NCI-H526 (cell line): ENCODE data around the gene NACC1.

Experiments
- DNase-seq, 2 experiments: peaks; one replicate each; lab custom pipeline; 2025; lab: John Stamatoyannopoulos, UW

The NACC1 gene

DNA sequence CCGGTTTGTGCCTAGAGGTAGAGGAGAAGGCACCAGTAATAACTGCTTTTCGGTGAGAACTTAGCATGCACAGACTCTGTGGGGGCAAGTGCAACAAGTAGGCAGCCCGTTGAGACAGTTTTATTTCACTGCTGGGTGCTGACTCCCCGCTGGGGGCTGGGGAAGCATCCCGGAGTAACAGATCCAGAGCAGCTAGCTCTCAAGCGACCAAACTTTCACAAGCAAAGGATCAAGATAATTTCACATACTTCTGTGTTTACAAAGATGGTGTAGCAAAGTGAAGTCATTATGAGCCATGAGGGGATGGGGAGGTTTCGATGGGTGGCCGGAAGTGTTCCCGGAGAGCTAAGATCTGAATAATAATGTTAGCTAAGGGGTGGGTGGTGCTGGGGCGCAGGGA, 2.8 kb downstream of the NACC1 start:
- DNase-seq = no peak

- no peak for DNase-seq
These were observed 3.6 kb downstream of the NACC1 start for GRCh38 chr19:13121551-13122274.

- no peak for DNase-seq
These were observed 4.3 kb downstream of the NACC1 start for GRCh38 chr19:13122275-13122878.

- no peak for DNase-seq
These were observed 5.2 kb downstream of the NACC1 start for GRCh38 chr19:13122980-13123957.

DNA sequence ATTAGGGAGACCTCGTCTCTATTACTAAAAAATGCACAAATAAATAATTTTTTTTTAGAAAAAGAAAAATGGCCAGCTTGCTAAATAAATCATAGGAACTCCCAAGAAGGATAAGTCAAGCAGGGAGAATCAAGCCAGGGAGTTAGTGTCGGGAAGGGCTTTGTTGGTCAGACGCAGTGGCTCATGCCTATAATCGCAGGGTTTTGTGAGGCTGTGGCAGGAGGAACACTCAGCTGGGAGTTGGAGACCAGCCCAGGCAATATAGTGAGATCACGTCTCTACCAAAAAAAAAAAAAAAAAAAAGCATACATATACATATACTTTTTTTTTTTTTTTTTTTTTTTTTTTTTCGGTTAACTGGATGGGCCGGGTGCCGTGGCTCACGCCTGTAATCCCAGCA, 9.0 kb downstream of the NACC1 start:
- DNase-seq = no peak

DNA sequence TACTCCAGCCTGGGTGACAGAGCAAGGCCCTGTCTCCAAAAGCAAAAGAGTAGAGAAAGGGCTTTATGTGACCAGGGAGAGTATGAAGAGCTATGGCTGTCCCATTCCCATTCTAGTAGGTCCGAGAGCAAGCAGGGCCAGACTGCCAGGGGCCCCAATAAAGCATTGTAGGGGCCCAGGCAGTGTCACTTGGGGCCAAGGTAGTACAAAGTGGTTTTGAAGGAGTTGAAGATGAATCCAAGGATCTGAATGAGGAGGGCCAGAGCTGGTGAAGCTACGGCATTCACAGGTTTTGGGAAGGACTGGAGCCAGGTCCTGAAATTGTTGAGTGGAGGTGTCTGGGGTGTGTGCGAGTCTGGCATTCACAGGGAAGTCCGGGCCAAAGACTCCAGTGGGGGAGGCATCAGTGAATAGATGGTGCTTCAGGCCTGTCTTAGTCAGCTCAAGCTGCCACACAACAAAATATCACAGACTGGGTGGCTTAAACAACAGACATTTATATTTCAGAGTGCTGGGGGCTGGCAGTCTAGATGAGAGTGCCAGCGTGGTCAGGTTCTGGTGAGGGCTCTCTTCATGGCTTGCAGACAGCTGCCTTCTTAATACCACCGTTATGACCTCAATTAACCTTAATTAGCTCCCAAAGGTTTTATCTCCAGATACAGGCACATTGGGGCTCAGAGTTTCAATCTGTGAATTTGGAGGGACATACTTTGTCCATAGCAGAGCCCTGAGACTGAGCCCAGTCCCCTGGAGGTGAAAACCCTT, 9.9 kb downstream of the NACC1 start:
- DNase-seq = no peak

DNA sequence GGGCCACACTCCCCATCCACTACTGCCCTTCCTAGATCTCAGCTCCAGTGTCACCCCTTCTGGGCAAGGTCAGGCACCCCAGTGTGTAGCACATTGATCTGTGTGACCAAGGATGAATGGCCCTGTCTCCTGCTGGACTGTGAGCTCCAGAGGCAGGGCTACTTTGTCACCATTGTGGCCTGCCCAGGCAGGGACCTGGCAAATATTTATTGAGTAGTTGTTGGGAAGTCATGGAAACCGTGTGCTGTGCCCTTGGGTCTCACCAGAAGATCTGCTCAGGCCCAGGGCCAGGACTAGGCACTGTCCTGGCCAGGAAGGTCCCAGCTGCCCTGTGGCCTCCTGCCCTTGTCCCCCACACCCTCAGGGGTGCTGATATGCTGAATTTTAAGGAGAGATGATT, 10.5 kb downstream of the NACC1 start:
- DNase-seq = no peak

DNA sequence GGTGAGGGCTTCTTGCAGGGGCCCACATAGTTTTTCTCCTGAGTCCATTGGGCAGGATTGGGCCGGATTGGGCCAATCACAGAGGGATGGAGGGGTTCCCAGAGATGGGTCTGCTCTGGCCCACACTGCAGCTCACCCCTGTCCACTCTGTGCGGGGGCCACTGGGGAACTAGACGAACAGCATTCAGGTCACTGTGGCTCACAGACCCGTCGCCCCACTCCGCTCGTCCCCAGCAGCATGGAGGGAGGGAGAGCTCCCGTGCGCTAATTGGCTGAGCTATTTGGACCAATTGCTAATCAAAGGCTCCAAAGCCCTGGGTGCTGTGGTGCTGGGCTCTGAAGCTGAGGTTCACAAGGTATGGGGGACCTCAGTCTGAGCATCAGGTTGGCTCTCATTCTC, 11.3 kb downstream of the NACC1 start:
- no peak for DNase-seq

GRCh38 chr19:13130886-13131490, 12.9 kb downstream of the NACC1 start:
- no peak for DNase-seq

DNA sequence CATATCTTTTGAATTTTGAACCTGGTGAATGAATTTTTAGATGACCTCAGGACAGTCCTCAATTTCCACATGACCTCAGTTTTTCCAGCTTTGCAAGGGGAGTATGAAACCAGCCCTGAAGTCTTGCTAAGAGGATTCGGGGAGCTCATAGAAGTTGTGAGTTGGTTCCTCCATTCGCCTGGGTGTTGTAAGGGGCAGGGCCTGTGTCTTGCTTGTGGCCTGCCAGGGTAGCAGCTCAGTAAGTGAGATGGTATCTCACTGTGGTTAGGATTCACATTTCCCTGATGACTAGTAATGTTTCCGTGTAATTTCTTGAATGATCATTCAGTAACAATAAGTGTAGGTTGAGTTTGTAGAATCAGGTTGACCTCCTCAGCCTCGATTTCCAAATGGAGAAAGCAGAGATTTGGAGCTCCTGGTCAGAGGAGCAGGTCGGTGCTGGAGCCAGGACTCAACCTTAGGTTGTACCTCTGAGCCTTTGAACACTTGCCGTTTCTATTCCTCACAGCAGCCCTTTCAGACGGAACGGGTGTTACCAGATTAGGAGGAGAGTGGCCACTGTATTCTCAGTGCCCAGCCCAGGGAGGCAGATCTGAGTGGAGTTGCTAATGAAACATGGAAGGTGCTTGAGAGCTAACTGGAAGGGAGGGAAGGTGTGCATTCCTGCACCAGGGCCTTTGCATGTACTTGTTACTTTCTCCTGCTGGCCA, 14.6 kb downstream of the NACC1 start:
- DNase-seq = no peak

- DNase-seq = no peak
These were observed 15.3 kb downstream of the NACC1 start for GRCh38 chr19:13133241-13133870.

GRCh38 chr19:13134626-13135025, 16.6 kb downstream of the NACC1 start:
- no peak for DNase-seq

- DNase-seq = no peak
These were observed 17.3 kb downstream of the NACC1 start for GRCh38 chr19:13135068-13136062.

- DNase-seq = no peak
These were observed 19.3 kb downstream of the NACC1 start for GRCh38 chr19:13137290-13137794.

- DNase-seq = no peak
These were observed 20.3 kb downstream of the NACC1 start for GRCh38 chr19:13138171-13138915.

- no peak for DNase-seq
These were observed 20.8 kb downstream of the NACC1 start for GRCh38 chr19:13138916-13139198.

DNA sequence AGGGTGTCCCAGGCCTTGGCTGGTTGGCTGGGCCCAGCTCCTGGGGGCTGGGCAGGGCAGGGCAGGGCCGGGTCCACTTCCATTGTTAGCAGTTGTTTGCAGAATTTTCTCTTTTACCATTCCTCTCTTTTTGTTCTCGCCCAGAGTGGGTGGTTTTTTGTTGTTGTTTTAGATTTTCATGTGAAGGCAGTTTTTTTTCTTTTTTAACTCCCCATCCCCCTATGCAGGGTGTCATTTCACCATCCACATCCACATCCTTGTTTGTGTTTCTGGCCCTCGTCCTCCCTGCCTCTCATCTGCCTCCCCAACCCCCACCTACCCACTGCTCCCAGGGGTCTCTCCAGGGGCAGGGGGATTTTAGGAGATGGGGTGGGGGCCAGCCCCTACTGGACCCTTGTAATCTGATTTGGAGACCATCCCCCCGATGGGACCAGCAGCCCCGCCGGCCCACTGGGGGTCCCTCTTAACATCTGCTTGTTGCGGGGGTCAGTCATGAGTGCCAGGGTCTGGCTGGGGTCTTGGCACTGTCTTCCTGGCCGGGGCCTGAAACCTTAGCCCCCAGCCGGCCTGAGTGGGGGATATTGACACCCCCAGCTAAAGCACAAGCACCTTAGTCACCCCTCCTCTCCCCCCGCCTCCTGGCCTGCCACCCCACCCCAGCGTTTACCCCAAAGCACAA, 21.7 kb downstream of the NACC1 start:
- DNase-seq = no peak
